Activated naive CD4-positive, alpha-beta T cell treated with anti-CD3 and anti-CD28 coated beads, Interleukin-2, amount 10 ng/mL, durations not matched to agents 7 days and 5 days (primary cell): Measurements from ENCODE around the gene CCDC87.
"Not testable (repeated sequence)": the region's sequence is repeated elsewhere in the genome, so short reads cannot be mapped to it uniquely, and the experiment has no call there.

Experiments
- CTCF ChIA-PET: fragments of 350-600 bp; sonication (Branson Sonifier 250); formaldehyde crosslinking; loops from one replicate; lab custom pipeline; 2021; ENCODE audit warnings: antibody characterized with exemption; lab: Charles Lee
- DNase-seq: peaks from one replicate; pipeline ENCODE4 v3.0.0-alpha.2; 2020
- H3K27ac Mint-ChIP-seq: one replicate; pipeline ENCODE4 v1.8.0; 2021; ENCODE audit warnings: mild to moderate bottlenecking, moderate library complexity, mixed read lengths
- H3K27me3 Mint-ChIP-seq: one replicate; pipeline ENCODE4 v1.8.0; 2021; ENCODE audit warnings: mild to moderate bottlenecking, mixed read lengths
- H3K36me3 Mint-ChIP-seq: one replicate; pipeline ENCODE4 v1.8.0; 2021; ENCODE audit warnings: mixed read lengths
- H3K4me1 Mint-ChIP-seq: one replicate; pipeline ENCODE4 v1.8.0; 2021; ENCODE audit warnings: mixed read lengths
- H3K4me3 Mint-ChIP-seq: one replicate; pipeline ENCODE4 v1.8.0; 2021; ENCODE audit warnings: mild to moderate bottlenecking, moderate library complexity, mixed read lengths
- H3K9me3 Mint-ChIP-seq: one replicate; pipeline ENCODE4 v1.8.0; 2021; ENCODE audit warnings: mixed read lengths

Gene CCDC87

GRCh38 chr11:66547662-66548009 is 45.2 kb downstream of the CCDC87 start:
- CTCF ChIA-PET, result no interaction called here
- H3K9me3 Mint-ChIP-seq, result no peaks in the 10 kb centered on the region
- H3K4me1 Mint-ChIP-seq, result peaks cover 30% of the 10 kb centered on the region
- H3K4me3 Mint-ChIP-seq, result no peak overlapping the region
- no peak for DNase-seq
- peaks cover 7% of the 10 kb centered on the region for H3K36me3 Mint-ChIP-seq
- peaks cover 37% of the 10 kb centered on the region for H3K27me3 Mint-ChIP-seq
- H3K27ac Mint-ChIP-seq, result no peak overlapping the region

DNA sequence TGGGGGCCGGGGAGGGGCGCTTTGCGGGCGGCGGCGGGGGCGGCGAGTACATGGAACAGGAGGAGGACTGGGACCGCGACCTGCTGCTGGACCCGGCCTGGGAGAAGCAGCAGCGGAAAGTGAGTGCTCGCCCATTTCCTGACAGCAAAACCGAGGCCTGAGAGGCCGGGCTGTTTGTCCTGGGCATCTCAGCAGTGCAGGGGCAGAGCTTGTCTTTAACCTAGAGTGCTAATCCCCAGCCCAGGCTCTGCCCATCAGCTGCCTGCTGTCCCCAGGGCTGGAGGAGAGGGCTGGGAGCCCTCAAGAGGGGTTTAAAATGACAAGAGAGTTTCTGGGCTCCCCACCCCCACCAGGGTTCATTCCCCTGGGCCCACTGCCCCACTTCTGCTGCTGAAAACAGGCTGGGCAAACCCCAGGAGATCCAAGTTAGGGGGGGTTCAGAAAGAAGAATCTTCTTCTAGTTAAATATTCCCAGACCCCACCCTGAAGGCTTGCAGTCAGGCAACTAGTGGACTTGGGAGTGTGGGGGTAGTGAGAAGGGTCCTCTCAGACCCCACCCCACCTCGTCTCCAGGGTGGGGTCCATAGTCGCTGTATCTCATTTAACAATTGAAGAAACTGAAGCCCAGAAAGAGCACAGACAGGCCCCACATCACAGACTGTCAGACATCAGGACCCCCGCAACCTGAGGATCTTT is 45.7 kb downstream of the CCDC87 start:
- H3K4me3 Mint-ChIP-seq, result peak overlapping the region; percentile 91
- H3K4me1 Mint-ChIP-seq, result peaks cover 34% of the 10 kb centered on the region
- H3K36me3 Mint-ChIP-seq, result peaks cover 12% of the 10 kb centered on the region
- H3K9me3 Mint-ChIP-seq, result no peaks in the 10 kb centered on the region
- peaks cover 37% of the 10 kb centered on the region for H3K27me3 Mint-ChIP-seq
- no peak for DNase-seq
- H3K27ac Mint-ChIP-seq, result no peak overlapping the region
- CTCF ChIA-PET, result no interaction called here

DNA sequence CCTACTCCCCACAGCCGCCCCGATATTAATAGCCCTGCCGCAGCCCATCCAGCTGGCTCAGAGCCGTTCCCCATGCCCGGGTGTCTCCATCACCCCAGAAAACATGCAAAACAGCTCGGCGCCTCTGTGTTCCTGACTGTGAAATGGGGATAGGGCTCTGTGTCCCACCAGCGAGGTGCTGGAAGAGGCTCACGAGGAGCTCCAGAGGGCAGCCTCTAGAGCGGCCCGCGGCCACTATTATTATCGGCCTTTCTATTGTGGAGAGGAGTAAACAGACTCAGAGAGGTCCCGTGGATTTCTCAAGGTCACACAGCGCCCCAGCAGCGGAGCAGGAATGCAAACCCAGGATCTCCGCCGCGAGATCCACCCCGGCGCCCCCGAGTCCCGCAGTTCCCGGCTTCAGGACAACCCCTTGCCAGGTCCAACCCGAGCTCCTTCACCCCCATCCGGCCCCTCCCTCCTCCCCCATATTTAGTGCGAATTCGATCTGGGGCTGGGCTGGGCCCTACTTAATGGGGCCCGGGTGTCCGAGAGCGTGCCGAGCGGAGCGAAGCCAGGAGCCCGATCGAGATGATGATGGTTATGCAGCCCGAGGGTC is 46.4 kb downstream of the CCDC87 start, which contains the start of gene ACTN3:
Gene ACTN3, plus strand, starts transcription at position 536 of the 598 bp plus-strand sequence. Its CDS starts 35 bp downstream, at position 571.
- H3K4me1 Mint-ChIP-seq, result peaks cover 35% of the 10 kb centered on the region
- peak within 1 kb of the TSS; percentile 91 for H3K4me3 Mint-ChIP-seq
- peaks cover 37% of the 10 kb centered on the region for H3K27me3 Mint-ChIP-seq
- DNase-seq, result peak; percentile 49
- peaks cover 16% of the 10 kb centered on the region for H3K36me3 Mint-ChIP-seq
- no peaks in the 10 kb centered on the region for H3K9me3 Mint-ChIP-seq
- CTCF ChIA-PET, result interaction anchor here (0.9 to 1.2 kb wide), 2 partner anchors 32 to 160 kb away, joined by 3 read pairs; no protein-coding TSS in a partner anchor
- H3K27ac Mint-ChIP-seq, result peak within 1 kb of the TSS; percentile 73

DNA sequence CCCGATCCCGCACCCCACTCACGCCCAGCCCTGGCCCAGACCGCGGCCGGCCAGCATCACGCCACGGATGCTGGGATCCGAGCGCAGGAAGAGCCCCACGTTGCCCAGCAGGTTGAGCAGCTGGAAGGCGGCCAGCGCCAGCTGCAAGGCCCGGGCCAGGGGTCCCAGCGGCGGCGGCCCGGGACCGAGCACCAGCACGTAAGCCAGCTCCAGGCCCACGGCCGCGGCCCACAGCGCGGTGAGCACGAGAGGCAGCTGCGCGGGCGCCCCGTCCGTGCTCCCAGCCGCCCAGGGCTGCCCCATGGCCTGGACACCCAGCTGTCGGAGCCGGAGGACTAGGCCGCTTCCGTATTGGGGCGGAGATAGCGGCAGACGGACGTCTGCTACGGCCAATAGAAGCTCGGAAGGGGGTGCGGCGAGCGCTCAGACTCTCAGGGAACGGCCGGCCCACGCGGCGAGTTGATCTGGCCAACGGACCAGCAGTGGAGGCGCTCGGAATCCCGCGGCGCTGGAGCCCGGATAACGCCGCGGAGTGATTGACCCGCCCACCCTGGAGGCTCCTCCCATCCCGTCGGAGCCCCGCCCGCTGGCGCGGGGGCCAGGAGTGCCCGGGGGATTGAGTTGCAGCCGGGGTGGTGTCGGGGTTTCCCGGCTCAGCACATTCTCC is 47.0 kb downstream of the CCDC87 start, which contains the start of gene ZDHHC24:
Gene ZDHHC24, minus strand, starts transcription at position 348 of the 667 bp plus-strand sequence. Its CDS starts 45 bp downstream, at position 303.
- Mint-ChIP-seq H3K4me3 (peak within 1 kb of the TSS; percentile 91), H3K36me3 (peaks cover 18% of the 10 kb centered on the region), H3K27me3 (peaks cover 37% of the 10 kb centered on the region), H3K4me1 (peaks cover 35% of the 10 kb centered on the region), H3K9me3 (no peaks in the 10 kb centered on the region), H3K27ac (peak within 1 kb of the TSS; percentile 82)
- CTCF ChIA-PET, result interaction anchor here (0.9 to 1.2 kb wide), 3 partner anchors 32 to 159 kb away, joined by 3 read pairs; no protein-coding TSS in a partner anchor
- peak; percentile 91 for DNase-seq

DNA sequence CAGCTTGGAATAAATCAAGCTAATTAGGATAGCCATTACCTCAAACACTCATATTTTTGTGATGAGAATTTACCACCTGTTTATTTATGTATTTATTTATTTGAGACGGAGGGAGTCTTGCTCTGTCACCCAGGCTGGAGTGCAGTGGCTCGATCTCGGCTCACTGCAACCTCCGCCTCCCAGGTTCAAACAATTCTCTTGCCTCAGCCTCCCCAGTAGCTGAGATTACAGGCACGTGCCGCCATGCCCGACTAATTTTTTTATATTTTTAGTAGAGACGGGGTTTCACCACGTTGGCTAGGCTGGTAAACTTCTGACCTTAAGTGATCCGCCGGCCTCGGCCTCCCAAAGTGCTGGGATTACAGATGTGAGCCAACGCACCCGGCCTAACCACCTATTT is 47.9 kb downstream of the CCDC87 start:
- DNase-seq, H3K9me3 Mint-ChIP-seq: not testable (repeated sequence)
- Mint-ChIP-seq H3K27me3 (peaks cover 34% of the 10 kb centered on the region), H3K4me3 (peak overlapping the region; percentile 91), H3K4me1 (peaks cover 35% of the 10 kb centered on the region), H3K27ac (peak overlapping the region; percentile 82), H3K36me3 (peaks cover 21% of the 10 kb centered on the region)
- CTCF ChIA-PET, result interaction anchor here (1.0 to 1.1 kb wide), 2 partner anchors 93 to 133 kb away, joined by 3 read pairs; partner anchors contain the start of gene RBM4B

DNA sequence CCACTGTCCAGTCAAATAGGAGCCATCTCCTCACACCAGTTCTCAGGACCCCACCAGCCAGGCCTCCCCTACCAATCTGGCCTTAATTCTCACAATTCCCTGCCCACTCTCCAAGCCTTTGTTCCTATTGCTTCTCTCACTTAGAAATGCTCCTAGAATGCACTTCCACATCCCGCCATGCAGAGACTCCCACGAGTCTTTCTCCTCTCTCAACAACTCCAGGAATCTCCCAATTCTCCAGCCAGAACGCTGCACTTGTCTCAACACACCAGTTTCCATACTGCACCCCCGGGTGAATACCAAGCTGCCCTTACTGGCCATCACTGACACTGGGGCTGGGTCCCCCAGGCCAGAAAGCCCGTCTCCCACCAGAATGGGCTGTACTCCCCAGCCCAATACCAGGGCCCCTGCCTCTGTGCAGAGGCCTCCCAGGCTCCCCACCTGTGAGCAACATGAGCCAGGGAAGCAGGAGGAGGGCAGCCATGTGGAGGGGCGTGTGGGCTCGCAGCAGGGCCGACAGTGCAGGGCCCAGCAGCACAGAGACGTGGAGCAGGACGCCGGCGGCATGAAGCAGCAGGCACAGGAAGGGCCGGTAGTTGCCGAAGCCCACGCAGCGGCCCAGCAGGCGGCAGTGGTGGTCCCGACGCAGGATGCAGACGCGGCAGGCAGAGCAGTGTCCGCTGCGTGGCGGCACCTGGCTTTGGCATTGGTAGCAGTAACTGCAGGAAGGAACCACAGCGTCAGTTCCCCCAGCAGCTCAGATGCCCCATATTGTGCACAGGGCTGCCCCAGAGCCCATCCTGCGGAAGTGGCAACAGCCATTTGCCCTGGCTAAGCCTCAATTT is 49.4 kb downstream of the CCDC87 start:
- Mint-ChIP-seq H3K4me1 (peaks cover 35% of the 10 kb centered on the region), H3K4me3 (peak overlapping the region; percentile 66), H3K9me3 (no peaks in the 10 kb centered on the region), H3K27ac (peak overlapping the region; percentile 86), H3K36me3 (peaks cover 25% of the 10 kb centered on the region), H3K27me3 (peaks cover 19% of the 10 kb centered on the region)
- DNase-seq, result peak; percentile 79
- CTCF ChIA-PET, result interaction anchor here (1.0 to 1.4 kb wide), 2 partner anchors 28 to 135 kb away, joined by 3 to 5 read pairs; no protein-coding TSS in a partner anchor

- DNase-seq, result no peak
- Mint-ChIP-seq H3K27ac (peak overlapping the region; percentile 65), H3K4me1 (peaks cover 35% of the 10 kb centered on the region), H3K36me3 (peaks cover 26% of the 10 kb centered on the region), H3K9me3 (no peaks in the 10 kb centered on the region), H3K27me3 (peaks cover 8% of the 10 kb centered on the region), H3K4me3 (no peak overlapping the region)
- CTCF ChIA-PET, result interaction anchor here (1.4 kb wide), 1 partner anchor 27 kb away, joined by 3 read pairs; no protein-coding TSS in a partner anchor
Observed at GRCh38 chr11:66542362-66542761, 50.5 kb downstream of the CCDC87 start.

DNA sequence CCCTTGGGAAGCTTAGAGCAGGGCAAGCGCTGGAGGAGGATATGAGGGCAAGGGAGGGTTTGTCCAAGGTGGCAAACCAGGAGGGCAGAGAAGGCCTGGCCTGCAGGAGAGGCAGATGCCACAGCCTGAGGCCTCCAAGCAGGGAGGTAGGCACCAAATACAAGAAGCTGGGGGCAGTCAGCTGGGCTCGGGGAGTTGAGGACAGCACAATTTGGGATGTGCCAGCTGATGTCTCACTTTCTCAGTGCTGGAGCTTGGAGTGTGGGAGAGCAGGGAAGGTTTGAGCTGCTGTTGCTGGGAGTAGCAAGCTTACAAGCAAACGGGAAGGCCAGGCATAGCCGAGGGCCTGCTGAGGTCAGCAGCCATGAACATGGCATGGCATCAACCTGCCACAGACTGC is 51.0 kb downstream of the CCDC87 start:
- Mint-ChIP-seq H3K4me3 (no peak overlapping the region), H3K9me3 (no peaks in the 10 kb centered on the region), H3K36me3 (peaks cover 28% of the 10 kb centered on the region), H3K27me3 (peaks cover 4% of the 10 kb centered on the region), H3K27ac (no peak overlapping the region), H3K4me1 (peaks cover 34% of the 10 kb centered on the region)
- DNase-seq, result no peak
- CTCF ChIA-PET, result interaction anchor here (0.6 kb wide), 1 partner anchor 399 kb away, joined by 3 read pairs; no protein-coding TSS in a partner anchor

DNA sequence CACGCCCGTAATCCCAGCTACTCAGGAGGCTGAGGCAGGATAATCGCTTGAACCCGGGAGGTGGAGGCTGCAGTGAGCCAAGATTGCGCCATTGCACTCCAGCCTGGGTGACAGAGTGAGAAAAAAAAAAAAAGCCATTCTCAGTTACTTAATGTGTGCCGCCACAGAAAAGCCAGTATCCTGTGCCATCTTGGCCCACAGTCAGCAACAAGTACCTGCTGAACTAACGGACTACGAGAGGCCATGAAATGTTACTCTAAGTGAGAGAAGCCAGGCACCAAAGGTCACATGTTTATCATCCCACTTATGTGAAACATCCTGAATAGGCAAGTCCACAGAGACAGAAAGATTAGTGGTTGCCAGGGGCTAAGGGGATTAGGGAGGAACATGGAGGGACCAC is 52.3 kb downstream of the CCDC87 start:
- Mint-ChIP-seq H3K36me3 (peaks cover 35% of the 10 kb centered on the region), H3K4me1 (peaks cover 28% of the 10 kb centered on the region)
- DNase-seq, H3K4me3 Mint-ChIP-seq, H3K27ac Mint-ChIP-seq, H3K9me3 Mint-ChIP-seq, H3K27me3 Mint-ChIP-seq, CTCF ChIA-PET: not testable (repeated sequence)
